GM18520 (cell line): ENCODE results near the gene MED26.

Source experiments
- ATAC-seq: cut with Tn5 transposase; IDR thresholded peaks from one replicate; pipeline ENCODE4 v1.9.1; 2021; ENCODE audit not compliant: unreplicated experiment

Gene MED26

GRCh38 chr19:16591803-16592556 is 36.0 kb downstream of the MED26 start:
- ATAC-seq, result no peak

- no peak for ATAC-seq
Measured at GRCh38 chr19:16590876-16591802, 36.9 kb downstream of the MED26 start.

- no peak for ATAC-seq
Measured at GRCh38 chr19:16589917-16590316, 38.1 kb downstream of the MED26 start.

- ATAC-seq, result peak; percentile 3
Measured at GRCh38 chr19:16588824-16589577, 39.0 kb downstream of the MED26 start.

GRCh38 chr19:16587833-16588823 is 39.9 kb downstream of the MED26 start:
- peak; percentile 29 for ATAC-seq

GRCh38 chr19:16586991-16587832 is 40.8 kb downstream of the MED26 start:
- no peak for ATAC-seq

GRCh38 chr19:16586477-16586871 is 41.5 kb downstream of the MED26 start:
- no peak for ATAC-seq

- peak; percentile 24 for ATAC-seq
Measured at GRCh38 chr19:16585808-16586476, 42.1 kb downstream of the MED26 start.

GRCh38 chr19:16585094-16585801 is 42.8 kb downstream of the MED26 start:
- no peak for ATAC-seq

- ATAC-seq, result peak; percentile 35
Measured at GRCh38 chr19:16584248-16585093, 43.5 kb downstream of the MED26 start.

- no peak for ATAC-seq
Measured at GRCh38 chr19:16582486-16583261, 45.3 kb downstream of the MED26 start.

- no peak for ATAC-seq
Measured at GRCh38 chr19:16581971-16582343, 46.0 kb downstream of the MED26 start.

GRCh38 chr19:16581145-16581970 is 46.6 kb downstream of the MED26 start:
- ATAC-seq, result no peak

GRCh38 chr19:16579381-16579780 is 48.6 kb downstream of the MED26 start:
- no peak for ATAC-seq

- no peak for ATAC-seq
Measured at GRCh38 chr19:16577531-16577985, 50.4 kb downstream of the MED26 start.
